Activated CD4-positive, alpha-beta T cell treated with anti-CD3 and anti-CD28 coated beads, Interleukin-2, amount 10 ng/mL, durations not matched to agents 24 days and 14 days (primary cell): ENCODE measurements around the gene SETD1B. TPM values are rescaled to one million over a fixed set of nuclear protein-coding genes. Genes with fewer than 3 reads are reported as not detected.
"Not testable (repeated sequence)": the region's sequence is repeated elsewhere in the genome, so short reads cannot be mapped to it uniquely, and the experiment has no call there.

ENCODE experiments used
- DNase-seq: peaks from one replicate; pipeline ENCODE4 v3.0.0; 2022
- H3K27ac Mint-ChIP-seq: one replicate; pipeline ENCODE4 v1.8.0; 2022; ENCODE audit warnings: mild to moderate bottlenecking, mixed read lengths
- H3K27me3 Mint-ChIP-seq: one replicate; pipeline ENCODE4 v1.8.0; 2022; ENCODE audit warnings: mixed read lengths
- H3K36me3 Mint-ChIP-seq: one replicate; pipeline ENCODE4 v1.8.0; 2022; ENCODE audit warnings: low read depth, mild to moderate bottlenecking, mixed read lengths
- H3K4me1 Mint-ChIP-seq: one replicate; pipeline ENCODE4 v1.8.0; 2021; ENCODE audit warnings: mixed read lengths
- H3K4me3 Mint-ChIP-seq: one replicate; pipeline ENCODE4 v1.8.0; 2022; ENCODE audit warnings: mild to moderate bottlenecking, moderate library complexity, mixed read lengths
- H3K9me3 Mint-ChIP-seq: one replicate; pipeline ENCODE4 v1.8.0; 2021; ENCODE audit warnings: mixed read lengths
- intact Hi-C: fragments of 100-400 bp; cut with micrococcal nuclease; formaldehyde crosslinking; loops from one replicate; pipeline ENCODE4 v1.15.1; 2023
- total RNA-seq: library from RNA; stranded (reverse); gene quantifications from 2 replicates; pipeline ENCODE4 v1.2.3, GENCODE V29; 2022

The SETD1B gene
- total RNA-seq = 26.6 and 29.2 TPM in 2 replicates

DNA sequence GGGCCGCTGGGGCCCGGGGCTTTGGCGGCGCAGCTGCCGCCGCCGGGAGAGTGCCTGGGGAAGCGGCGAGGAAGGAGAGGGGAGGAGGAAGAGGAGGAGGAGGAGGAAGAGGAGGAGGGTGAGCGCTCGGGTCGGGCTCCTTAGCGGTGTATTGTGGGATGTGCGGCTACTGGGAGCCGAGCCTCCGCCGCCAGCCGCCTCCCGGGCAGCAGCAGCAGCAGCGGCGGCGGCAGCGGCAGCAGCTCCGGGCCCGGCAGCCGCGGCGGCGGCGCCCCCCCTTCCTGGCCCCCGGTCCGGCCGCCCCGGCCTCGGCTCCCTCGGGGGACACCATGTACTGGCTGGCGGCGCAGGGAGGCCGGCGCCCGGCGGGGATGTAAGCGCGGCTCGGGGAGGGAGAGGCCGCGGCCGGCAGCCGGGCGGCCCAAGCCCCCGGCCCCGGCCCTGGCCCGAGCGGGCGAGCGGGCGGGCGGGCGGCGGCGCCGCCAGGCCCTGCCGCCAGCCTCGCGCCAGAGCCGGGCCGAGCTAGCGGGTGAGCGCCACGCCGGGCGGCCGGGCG, at the start of gene SETD1B:
Gene SETD1B (plus strand): TSS at position 149 of the 556 bp plus-strand sequence. CDS start 729 bp downstream, outside the sequence.
- H3K27ac Mint-ChIP-seq = peak within 1 kb of the TSS; percentile 100
- H3K36me3 Mint-ChIP-seq = peaks cover 45% of the 10 kb centered on the region
- H3K27me3 Mint-ChIP-seq = no peaks in the 10 kb centered on the region
- H3K4me3 Mint-ChIP-seq = peak within 1 kb of the TSS; percentile 100
- peaks cover 29% of the 10 kb centered on the region for H3K4me1 Mint-ChIP-seq
- intact Hi-C loops = loop anchor here (2.0 to 10.0 kb wide), 3 partner anchors 281 to 723 kb away; partner anchors contain the start of genes DIABLO, KNTC1 and RSRC2
- H3K9me3 Mint-ChIP-seq = no peaks in the 10 kb centered on the region
- peak; percentile 85 for DNase-seq

DNA sequence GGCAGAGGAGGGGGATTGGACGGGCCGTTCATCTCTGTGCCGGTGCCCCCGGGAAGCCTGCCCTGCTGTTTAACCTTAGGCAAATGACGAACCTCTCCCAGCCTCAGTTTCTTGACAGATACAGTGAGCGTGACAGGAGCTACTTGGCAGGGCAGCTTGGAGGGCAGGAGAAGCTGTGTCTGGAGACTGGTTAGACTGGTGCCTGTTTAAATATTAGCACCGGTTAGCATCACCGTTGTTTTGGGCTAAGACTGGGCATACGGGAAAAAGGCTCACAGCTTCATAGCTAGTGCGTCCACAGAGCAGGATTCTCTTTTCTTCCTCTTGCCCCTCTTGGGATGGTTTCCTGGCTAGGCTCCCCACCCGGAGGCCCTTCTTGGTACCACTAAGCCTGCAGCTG, 49.0 kb upstream of the SETD1B start:
- H3K27ac Mint-ChIP-seq = no peak overlapping the region
- DNase-seq = no peak
- peaks cover 3% of the 10 kb centered on the region for H3K9me3 Mint-ChIP-seq
- no peaks in the 10 kb centered on the region for H3K27me3 Mint-ChIP-seq
- peaks cover 17% of the 10 kb centered on the region for H3K36me3 Mint-ChIP-seq
- H3K4me3 Mint-ChIP-seq = no peak overlapping the region
- intact Hi-C loops = no loop called here
- H3K4me1 Mint-ChIP-seq = peaks cover 13% of the 10 kb centered on the region

DNA sequence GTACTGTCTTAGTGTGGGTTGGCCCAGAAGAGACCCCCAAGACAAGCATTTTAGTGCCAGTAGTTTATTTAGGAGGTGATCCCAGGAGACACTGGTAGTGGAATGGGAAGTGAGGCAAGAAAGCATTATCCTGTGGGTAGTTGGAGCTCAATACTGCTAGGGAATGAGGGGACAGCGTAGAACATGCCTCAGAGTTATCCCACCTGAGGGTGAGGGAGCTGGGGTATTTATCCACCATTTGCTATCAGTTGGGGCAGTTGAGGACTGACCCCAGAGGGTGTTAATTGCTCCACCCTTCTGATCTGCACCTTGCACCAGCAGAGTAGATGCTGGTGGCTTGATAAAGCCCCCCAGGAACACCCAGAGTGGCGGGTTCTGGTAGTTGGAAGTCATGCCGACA, 48.2 kb upstream of the SETD1B start:
- Mint-ChIP-seq H3K27ac (no peak overlapping the region), H3K36me3 (peaks cover 13% of the 10 kb centered on the region), H3K4me1 (peaks cover 11% of the 10 kb centered on the region), H3K9me3 (peaks cover 3% of the 10 kb centered on the region), H3K4me3 (no peak overlapping the region), H3K27me3 (no peaks in the 10 kb centered on the region)
- intact Hi-C loops = no loop called here
- DNase-seq = no peak

DNA sequence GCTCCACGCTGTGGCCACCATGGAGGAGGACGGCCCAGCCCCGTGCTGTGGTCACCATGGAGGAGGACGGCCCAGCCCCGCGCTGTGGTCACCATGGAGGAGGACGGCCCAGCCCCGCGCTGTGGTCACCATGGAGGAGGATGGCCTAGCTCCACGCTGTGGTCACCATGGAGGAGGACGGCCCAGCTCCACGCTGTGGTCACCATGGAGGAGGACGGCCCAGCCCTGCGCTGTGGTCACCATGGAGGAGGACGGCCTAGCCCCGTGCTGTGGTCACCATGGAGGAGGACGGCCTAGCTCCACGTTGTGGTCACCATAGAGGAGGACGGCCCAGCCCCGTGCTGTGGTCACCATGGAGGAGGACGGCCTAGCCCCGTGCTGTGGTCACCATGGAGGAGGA, 45.3 kb upstream of the SETD1B start:
- H3K36me3 Mint-ChIP-seq, H3K4me3 Mint-ChIP-seq, H3K9me3 Mint-ChIP-seq, intact Hi-C loops, DNase-seq, H3K27ac Mint-ChIP-seq, H3K4me1 Mint-ChIP-seq, H3K27me3 Mint-ChIP-seq: not testable (repeated sequence)

DNA sequence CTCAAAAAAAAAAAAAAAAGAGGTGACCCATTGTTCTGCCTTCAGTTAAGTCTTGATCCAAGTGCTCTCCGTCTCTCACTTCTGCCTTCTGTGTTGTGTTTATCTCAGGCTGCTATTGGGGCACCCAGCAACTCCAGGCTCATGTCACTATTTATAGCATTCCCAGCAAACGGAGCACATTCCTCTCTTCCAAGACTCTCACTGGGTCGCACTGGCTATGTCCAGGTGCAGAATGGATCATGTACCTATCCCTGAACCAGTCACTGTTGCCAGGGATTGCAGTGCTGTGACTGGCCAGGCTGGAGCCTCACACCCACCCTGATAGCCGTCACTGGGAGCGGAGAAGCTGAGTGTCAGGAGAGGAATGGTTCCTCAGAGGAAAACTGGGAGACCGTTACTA, 41.5 kb upstream of the SETD1B start:
- DNase-seq = no peak
- intact Hi-C loops = no loop called here
- Mint-ChIP-seq H3K4me3 (no peak overlapping the region), H3K27ac (no peak overlapping the region), H3K9me3 (no peaks in the 10 kb centered on the region), H3K27me3 (no peaks in the 10 kb centered on the region), H3K36me3 (peaks cover 5% of the 10 kb centered on the region), H3K4me1 (no peaks in the 10 kb centered on the region)

DNA sequence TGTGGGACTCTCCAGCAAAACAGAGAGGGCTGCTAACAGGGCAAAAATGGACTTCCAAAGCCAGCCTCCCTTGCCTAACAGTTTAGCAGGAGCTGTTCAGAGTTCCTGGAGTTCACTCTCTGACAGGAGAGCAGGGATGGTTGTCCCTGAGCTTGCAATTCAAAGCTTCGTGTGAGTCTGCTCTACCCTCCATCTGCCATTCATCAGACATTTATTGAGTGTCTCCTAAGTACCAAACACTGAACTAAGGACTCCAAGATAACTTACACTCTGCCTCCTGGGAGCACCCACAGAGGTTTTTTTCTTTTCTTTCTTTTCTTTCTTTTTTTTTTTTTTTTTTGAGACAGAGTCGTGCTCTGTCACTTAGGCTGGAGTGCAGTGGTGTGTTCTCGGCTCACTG, 39.0 kb upstream of the SETD1B start:
- DNase-seq = no peak
- Mint-ChIP-seq H3K4me1 (no peaks in the 10 kb centered on the region), H3K36me3 (peaks cover 5% of the 10 kb centered on the region), H3K27ac (no peak overlapping the region), H3K27me3 (no peaks in the 10 kb centered on the region), H3K4me3 (no peak overlapping the region), H3K9me3 (no peaks in the 10 kb centered on the region)
- intact Hi-C loops = no loop called here

DNA sequence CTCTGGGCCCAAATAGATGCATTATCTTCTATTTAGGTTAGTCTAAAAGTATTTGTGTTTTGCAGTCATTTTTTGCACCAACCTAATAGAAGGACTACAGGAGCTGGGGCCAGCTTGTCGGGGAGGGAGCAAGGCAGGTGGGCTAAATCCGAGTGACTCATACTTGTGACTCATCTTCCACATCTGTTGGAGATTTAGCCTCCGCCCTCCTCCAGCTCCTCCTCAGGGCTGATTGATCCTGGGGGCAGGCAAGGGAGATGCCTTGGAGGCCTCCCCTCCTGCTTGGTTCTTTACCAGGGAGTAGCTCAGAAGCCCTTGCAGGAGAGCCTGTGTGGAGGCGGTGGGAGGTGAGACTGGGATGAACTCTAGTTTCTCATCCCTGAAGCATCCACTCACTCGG, 38.2 kb upstream of the SETD1B start:
- no peak for DNase-seq
- intact Hi-C loops = no loop called here
- no peaks in the 10 kb centered on the region for H3K9me3 Mint-ChIP-seq
- no peaks in the 10 kb centered on the region for H3K27me3 Mint-ChIP-seq
- H3K4me1 Mint-ChIP-seq = no peaks in the 10 kb centered on the region
- peaks cover 5% of the 10 kb centered on the region for H3K36me3 Mint-ChIP-seq
- H3K27ac Mint-ChIP-seq = no peak overlapping the region
- H3K4me3 Mint-ChIP-seq = no peak overlapping the region

DNA sequence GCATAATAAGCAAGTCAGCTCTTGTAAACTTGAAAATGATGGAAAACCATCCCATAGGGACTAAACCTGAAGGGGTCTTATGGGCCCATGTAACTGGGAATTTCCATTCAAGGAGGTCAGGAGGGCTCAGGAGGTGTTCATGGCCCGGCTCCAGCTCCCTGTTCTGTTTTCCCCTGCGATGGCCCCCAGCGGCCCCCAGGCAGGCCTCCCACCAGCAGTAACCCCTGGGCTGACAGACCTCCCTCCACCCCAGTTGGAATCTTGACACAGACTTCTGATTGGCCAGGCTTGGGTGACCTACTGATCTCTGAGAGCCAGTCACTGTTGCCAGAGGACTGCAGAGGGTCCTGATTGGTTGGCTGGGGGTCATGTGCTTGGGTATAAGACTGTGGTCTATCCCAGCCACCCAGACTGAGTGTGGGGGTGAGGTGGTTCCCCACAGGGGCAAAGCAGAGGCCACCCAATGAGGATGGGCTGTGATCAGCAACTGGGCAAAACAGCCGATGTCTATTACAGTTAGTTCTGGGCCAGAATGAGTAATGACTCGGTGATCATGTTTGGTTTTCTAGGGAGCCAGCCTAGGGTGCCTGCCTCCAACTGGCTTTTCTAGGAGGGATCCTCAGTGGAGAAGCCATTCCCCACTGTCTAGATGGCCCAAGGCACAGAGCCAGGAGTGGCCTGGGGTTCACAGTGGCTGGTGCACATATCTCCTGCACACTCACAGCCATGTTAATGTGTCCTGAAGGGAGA, 37.3 kb upstream of the SETD1B start:
- DNase-seq = no peak
- no peak overlapping the region for H3K4me3 Mint-ChIP-seq
- no peaks in the 10 kb centered on the region for H3K4me1 Mint-ChIP-seq
- intact Hi-C loops = no loop called here
- no peaks in the 10 kb centered on the region for H3K9me3 Mint-ChIP-seq
- H3K27ac Mint-ChIP-seq = no peak overlapping the region
- peaks cover 5% of the 10 kb centered on the region for H3K36me3 Mint-ChIP-seq
- no peaks in the 10 kb centered on the region for H3K27me3 Mint-ChIP-seq

DNA sequence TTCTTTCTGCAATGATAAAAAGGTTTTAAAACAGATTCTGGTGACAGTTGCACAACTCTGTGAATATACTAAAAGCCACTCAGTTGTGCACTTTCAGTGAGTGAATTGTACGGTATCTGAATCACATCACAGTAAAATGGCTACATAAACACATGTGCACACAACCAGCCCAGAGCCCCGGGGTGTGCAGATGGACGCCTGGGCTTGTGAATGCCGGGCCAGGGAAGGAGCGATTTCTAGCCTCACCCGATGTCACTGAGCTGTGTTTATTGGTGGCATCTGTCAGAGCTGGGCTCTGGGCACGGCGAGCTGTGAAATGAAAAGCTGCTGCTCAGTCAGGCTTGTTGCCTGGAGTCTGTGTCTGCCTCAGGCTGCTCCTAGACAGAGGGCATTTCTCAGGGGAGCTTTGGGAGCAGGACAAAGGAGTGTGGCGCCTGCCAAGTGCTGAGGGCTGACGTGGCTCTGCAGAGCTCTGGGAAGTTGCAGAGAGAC, 36.2 kb upstream of the SETD1B start:
- no peak overlapping the region for H3K4me3 Mint-ChIP-seq
- peaks cover 1% of the 10 kb centered on the region for H3K36me3 Mint-ChIP-seq
- no peak for DNase-seq
- no peaks in the 10 kb centered on the region for H3K9me3 Mint-ChIP-seq
- H3K27me3 Mint-ChIP-seq = no peaks in the 10 kb centered on the region
- H3K27ac Mint-ChIP-seq = no peak overlapping the region
- intact Hi-C loops = no loop called here
- peaks cover 3% of the 10 kb centered on the region for H3K4me1 Mint-ChIP-seq

DNA sequence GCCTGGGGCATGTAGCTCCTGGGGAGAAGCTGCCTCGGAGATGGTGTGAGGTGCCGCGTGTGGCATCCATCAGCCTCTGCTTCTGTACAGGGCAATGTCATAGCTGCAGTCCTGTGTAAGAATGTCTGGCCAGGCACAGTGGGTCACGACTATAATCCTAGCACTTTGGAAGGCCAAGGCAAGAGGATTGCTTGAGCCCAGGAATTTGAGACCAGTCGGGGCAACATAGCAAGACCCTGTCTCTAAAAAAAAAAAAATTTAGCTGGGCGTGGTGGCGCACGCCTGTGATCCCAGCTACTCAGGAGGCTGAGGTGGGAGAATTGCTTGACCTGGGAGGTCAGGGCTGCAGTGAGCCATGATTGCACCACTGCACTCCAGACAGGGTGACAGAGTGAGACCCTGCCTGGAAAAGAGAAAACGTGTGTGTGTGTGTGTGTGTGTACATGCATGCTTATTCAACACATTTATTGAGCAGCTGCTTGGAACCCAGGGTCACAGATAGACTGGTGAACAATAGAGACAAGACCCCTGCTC, 34.4 kb upstream of the SETD1B start:
- intact Hi-C loops = no loop called here
- no peaks in the 10 kb centered on the region for H3K27me3 Mint-ChIP-seq
- H3K36me3 Mint-ChIP-seq = peaks cover 1% of the 10 kb centered on the region
- DNase-seq = no peak
- H3K4me1 Mint-ChIP-seq = peaks cover 7% of the 10 kb centered on the region
- H3K9me3 Mint-ChIP-seq = no peaks in the 10 kb centered on the region
- H3K4me3 Mint-ChIP-seq = no peak overlapping the region
- H3K27ac Mint-ChIP-seq = no peak overlapping the region

DNA sequence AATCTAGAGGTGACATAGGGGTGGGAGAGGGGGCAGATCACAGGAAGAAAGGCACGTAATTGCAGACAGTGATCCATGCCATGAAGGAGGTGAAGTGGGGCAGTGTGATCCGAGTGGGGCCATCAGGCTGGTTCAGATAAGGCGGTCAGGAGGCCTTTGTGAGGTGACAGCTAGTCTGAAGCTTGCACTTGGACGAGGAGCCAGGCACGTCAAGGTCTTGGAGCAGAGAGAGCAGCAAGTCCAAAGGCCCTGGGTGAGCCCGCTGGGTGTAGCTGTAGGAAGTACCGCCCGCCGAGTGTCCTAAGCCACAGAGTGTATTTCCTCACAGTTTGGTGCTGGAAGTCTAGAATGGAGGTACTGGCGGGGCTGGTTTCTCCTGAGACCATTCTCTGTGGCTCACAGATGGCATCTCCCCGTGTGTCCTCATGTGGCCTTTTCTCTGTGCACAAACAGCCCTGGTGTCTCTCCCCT, 33.9 kb upstream of the SETD1B start:
- intact Hi-C loops = loop anchor here (5.0 kb wide), 1 partner anchor 58 kb away; the partner anchor contains the start of gene TMEM120B
- DNase-seq = no peak
- Mint-ChIP-seq H3K4me1 (peaks cover 7% of the 10 kb centered on the region), H3K27ac (no peak overlapping the region), H3K36me3 (peaks cover 1% of the 10 kb centered on the region), H3K27me3 (no peaks in the 10 kb centered on the region), H3K4me3 (no peak overlapping the region), H3K9me3 (no peaks in the 10 kb centered on the region)

DNA sequence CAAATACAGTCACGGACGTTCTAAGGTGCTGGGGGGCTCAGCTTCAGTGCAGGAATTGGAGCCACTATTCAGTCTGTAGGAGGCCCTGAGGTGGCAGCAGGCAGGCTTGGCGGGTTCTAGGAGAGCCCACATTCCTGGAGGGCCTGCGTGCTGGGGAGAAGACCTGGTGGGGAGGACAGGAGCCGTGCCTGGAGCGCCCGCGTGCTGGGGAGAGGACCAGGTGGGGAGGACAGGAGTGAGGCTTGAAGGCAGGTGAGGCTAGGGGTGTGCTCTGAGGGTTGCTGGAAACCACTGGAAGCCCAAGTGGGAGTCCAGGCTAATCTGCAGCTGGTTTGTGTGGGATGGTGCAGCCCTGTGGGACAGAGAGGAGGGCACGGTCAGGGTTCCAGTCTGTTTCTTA, 33.4 kb upstream of the SETD1B start:
- Mint-ChIP-seq H3K36me3 (peaks cover 1% of the 10 kb centered on the region), H3K9me3 (no peaks in the 10 kb centered on the region), H3K4me3 (no peak overlapping the region), H3K4me1 (peaks cover 7% of the 10 kb centered on the region), H3K27me3 (no peaks in the 10 kb centered on the region), H3K27ac (no peak overlapping the region)
- intact Hi-C loops = loop anchor here (5.0 kb wide), 1 partner anchor 58 kb away; the partner anchor contains the start of gene TMEM120B
- no peak for DNase-seq

DNA sequence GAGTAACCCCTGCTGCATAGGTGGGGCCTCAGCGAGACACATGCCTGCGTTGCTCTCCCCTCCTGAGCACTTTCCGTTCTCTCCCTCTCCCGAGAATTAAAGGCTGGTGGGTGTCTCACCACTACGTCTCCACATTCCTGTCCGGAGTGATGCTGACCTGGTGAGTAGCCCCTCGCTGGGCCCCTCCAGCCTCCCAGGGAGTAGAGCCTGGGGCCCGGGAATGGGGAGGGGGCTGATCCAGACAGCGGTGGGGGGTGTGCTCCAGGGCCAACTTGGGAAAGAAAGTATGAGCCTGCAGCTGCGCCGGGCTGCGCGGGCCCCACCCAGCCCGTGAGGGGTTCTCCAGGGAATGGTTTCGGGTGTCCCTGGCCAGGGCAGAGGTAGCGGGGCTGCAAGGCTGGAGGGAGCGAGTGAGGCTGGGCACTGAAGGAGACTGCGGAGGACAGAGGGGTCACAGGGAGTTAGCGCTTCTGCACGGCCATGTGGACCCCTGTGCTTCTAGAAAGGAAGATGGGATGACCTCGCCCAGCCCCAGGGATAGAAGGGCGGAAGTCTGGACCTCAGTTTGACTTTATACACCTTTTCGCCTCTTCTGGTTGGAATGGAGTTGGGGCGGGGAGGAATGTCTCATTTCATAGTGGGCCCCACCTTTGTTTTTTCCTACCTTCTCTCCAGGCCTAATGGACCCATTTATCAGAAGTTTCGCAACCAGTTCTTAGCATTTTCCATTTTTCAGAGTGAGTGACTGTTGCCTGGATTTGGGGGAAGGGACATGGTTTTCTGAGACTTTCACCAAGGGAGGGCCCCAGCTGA, 32.8 kb upstream of the SETD1B start:
- Mint-ChIP-seq H3K9me3 (no peaks in the 10 kb centered on the region), H3K27me3 (no peaks in the 10 kb centered on the region), H3K27ac (no peak overlapping the region), H3K4me1 (peaks cover 7% of the 10 kb centered on the region), H3K36me3 (peaks cover 1% of the 10 kb centered on the region), H3K4me3 (no peak overlapping the region)
- no peak for DNase-seq
- intact Hi-C loops = loop anchor here (5.0 kb wide), 1 partner anchor 59 kb away; the partner anchor contains the start of gene TMEM120B
